ENCODE data around the gene SLC1A2. TPM values are rescaled to one million over a fixed set of nuclear protein-coding genes. Genes with fewer than 3 reads are reported as not detected.

The SLC1A2 gene
- total RNA-seq, 1 experiment from 2014 or later = not detected

- in situ Hi-C loops (cut with HindIII; ENCODE audit: low pct_unique_long_range_greater_than_20kb, low sequenced_read_pairs) = no loop called here
- DNase-seq (ENCODE audit: low read depth) = no peak
Observed at GRCh38 chr11:35272391-35272902, 146.9 kb downstream of the SLC1A2 start.

- in situ Hi-C loops (cut with HindIII; ENCODE audit: low pct_unique_long_range_greater_than_20kb, low sequenced_read_pairs) = no loop called here
- DNase-seq (ENCODE audit: low read depth) = no peak
Observed at GRCh38 chr11:35271031-35271430, 148.3 kb downstream of the SLC1A2 start.

GRCh38 chr11:35270342-35270741, 149.0 kb downstream of the SLC1A2 start:
- in situ Hi-C loops (cut with HindIII; ENCODE audit: low pct_unique_long_range_greater_than_20kb, low sequenced_read_pairs) = no loop called here
- DNase-seq (ENCODE audit: low read depth) = no peak

- DNase-seq (ENCODE audit: low read depth) = no peak
- in situ Hi-C loops (cut with HindIII; ENCODE audit: low pct_unique_long_range_greater_than_20kb, low sequenced_read_pairs) = no loop called here
Observed at GRCh38 chr11:35267504-35267903, 151.9 kb downstream of the SLC1A2 start.

DNA sequence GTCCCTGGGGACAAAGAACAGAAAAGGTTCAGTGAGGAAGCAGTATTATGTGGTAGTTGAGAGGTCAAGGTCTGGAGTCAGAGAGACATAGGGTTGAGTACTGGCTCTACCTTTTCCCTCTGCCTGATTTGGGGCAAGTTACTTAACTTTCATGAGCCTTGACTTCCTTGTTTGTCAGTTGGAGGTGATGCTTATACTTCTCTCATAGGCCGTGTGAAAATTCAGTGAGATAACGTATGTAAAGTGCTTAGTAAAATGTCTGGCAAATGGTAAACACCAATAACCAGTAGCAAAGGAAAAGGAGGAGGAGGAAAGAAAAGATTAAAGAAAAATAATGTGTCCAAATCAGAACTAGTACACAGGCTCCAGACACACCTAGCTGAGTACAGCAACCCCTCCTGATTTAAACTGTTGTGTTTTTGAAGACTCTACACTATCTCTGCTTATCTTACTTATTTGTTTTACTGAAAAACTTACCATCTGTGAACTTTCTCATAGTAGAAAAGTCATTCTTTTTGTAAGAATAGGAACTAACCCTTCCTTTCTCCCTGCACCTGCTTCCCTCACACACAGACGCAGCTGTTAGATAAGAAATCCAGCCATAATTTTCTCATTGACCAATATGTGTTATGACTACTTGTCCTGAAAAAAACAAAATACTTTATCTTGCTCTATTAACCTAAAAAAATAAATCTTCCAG, 153.5 kb downstream of the SLC1A2 start:
- in situ Hi-C loops (cut with HindIII; ENCODE audit: low pct_unique_long_range_greater_than_20kb, low sequenced_read_pairs) = no loop called here
- no peak for DNase-seq (ENCODE audit: low read depth)

- in situ Hi-C loops (cut with HindIII; ENCODE audit: low pct_unique_long_range_greater_than_20kb, low sequenced_read_pairs) = no loop called here
- DNase-seq (ENCODE audit: low read depth) = no peak
Observed at GRCh38 chr11:35262735-35263134, 156.6 kb downstream of the SLC1A2 start.

GRCh38 chr11:35262056-35262455, 157.3 kb downstream of the SLC1A2 start:
- in situ Hi-C loops (cut with HindIII; ENCODE audit: low pct_unique_long_range_greater_than_20kb, low sequenced_read_pairs) = no loop called here
- no peak for DNase-seq (ENCODE audit: low read depth)

- in situ Hi-C loops (cut with HindIII; ENCODE audit: low pct_unique_long_range_greater_than_20kb, low sequenced_read_pairs) = no loop called here
- no peak for DNase-seq (ENCODE audit: low read depth)
Observed at GRCh38 chr11:35261197-35261596, 158.2 kb downstream of the SLC1A2 start.

- no peak for DNase-seq (ENCODE audit: low read depth)
- in situ Hi-C loops (cut with HindIII; ENCODE audit: low pct_unique_long_range_greater_than_20kb, low sequenced_read_pairs) = no loop called here
Observed at GRCh38 chr11:35260342-35260985, 158.9 kb downstream of the SLC1A2 start.

DNA sequence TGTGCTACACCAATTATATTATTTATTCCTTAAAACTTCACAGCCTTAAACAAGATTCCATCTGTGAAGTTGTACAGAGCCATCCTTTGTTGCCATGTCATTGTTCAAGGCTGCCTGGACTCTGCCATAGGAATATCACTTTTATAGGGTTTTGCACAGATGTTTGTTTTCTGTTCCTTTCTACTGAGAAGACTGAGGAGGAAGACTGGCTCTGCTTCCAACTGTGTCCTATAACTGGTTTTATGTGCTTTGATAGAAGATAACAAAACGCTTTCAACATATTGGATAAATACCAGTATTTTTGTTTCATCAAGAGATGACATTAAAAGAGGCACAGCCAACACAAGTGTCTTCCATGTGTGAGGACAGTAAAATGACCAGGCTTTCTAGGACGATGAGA, 159.8 kb downstream of the SLC1A2 start:
- DNase-seq (ENCODE audit: low read depth) = no peak
- in situ Hi-C loops (cut with HindIII; ENCODE audit: low pct_unique_long_range_greater_than_20kb, low sequenced_read_pairs) = no loop called here

GRCh38 chr11:35257281-35257680, 162.1 kb downstream of the SLC1A2 start:
- DNase-seq (ENCODE audit: low read depth) = no peak
- in situ Hi-C loops (cut with HindIII; ENCODE audit: low pct_unique_long_range_greater_than_20kb, low sequenced_read_pairs) = no loop called here

GRCh38 chr11:35256296-35256695, 163.1 kb downstream of the SLC1A2 start:
- in situ Hi-C loops (cut with HindIII; ENCODE audit: low pct_unique_long_range_greater_than_20kb, low sequenced_read_pairs) = no loop called here
- DNase-seq (ENCODE audit: low read depth) = no peak

- in situ Hi-C loops (cut with HindIII; ENCODE audit: low pct_unique_long_range_greater_than_20kb, low sequenced_read_pairs) = no loop called here
- DNase-seq (ENCODE audit: low read depth) = no peak
Observed at GRCh38 chr11:35255514-35255913, 163.8 kb downstream of the SLC1A2 start.

GRCh38 chr11:35253237-35253636, 166.1 kb downstream of the SLC1A2 start:
- in situ Hi-C loops (cut with HindIII; ENCODE audit: low pct_unique_long_range_greater_than_20kb, low sequenced_read_pairs) = no loop called here
- DNase-seq (ENCODE audit: low read depth) = no peak

DNA sequence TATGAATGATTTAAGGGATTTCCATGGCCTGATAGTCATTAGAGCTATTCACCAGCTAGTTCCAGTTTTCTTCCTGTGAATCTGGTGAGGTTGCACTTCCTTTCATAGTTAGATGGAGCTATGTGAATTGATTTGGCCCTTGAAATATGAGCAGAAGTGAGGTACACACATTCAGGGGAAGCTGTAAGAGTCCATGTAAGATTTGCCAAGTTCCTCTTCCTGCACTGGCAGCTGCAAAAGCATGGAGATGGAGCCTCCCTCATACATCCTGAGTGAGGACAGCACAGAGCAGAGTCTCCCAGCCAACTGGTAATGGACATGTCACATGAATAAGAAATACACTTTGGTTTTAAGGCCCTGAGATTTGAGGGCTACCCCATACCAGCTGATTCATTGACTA, 168.7 kb downstream of the SLC1A2 start:
- no peak for DNase-seq (ENCODE audit: low read depth)
- in situ Hi-C loops (cut with HindIII; ENCODE audit: low pct_unique_long_range_greater_than_20kb, low sequenced_read_pairs) = no loop called here

- in situ Hi-C loops (cut with HindIII; ENCODE audit: low pct_unique_long_range_greater_than_20kb, low sequenced_read_pairs) = no loop called here
- DNase-seq (ENCODE audit: low read depth) = no peak
Observed at GRCh38 chr11:35250192-35250591, 169.2 kb downstream of the SLC1A2 start.

GRCh38 chr11:35248558-35249323, 170.6 kb downstream of the SLC1A2 start:
- in situ Hi-C loops (cut with HindIII; ENCODE audit: low pct_unique_long_range_greater_than_20kb, low sequenced_read_pairs) = no loop called here

DNA sequence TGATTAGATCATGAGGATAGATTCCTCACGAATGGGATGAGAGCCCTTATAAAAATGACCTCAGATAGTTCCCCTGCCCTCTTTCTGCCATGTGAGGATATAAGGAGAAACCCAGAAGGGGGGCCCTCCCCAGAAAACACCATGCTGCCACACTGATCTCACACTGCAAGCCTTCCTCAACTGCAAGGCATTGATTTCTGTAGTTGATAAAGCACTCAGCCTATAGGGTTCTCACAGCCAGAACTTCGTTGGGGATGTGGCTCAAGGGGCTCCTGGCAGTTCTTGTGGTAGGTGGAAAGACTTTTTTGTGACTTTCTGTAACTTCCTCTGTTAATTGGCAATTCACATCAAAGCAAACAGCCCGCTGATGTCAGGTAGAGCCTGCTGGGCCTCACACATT, 171.5 kb downstream of the SLC1A2 start:
- in situ Hi-C loops (cut with HindIII; ENCODE audit: low pct_unique_long_range_greater_than_20kb, low sequenced_read_pairs) = no loop called here

More at GRCh38 chr11:35248558-35249323, 170.6 kb downstream of the SLC1A2 start:
- no peak for DNase-seq (ENCODE audit: low read depth)

DNA sequence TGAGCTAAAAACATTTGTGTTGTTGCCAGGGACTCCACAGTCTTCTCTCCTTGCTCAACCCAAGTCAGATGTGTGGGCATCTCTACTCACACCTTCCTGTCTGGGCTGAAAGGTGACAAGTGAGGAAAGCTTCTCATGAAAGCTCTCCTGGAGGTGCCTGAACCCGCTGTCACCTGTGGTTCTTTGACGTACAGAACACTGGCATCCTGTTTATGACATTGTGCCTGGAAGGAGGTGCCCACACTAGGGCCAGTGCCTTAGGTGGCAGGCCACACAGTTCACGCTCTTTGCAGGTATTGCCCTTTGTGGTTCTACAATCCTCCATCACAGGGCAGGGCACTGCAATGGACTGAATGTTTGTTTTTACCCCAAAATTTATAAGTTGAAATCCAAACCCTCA, 171.9 kb downstream of the SLC1A2 start:
- in situ Hi-C loops (cut with HindIII; ENCODE audit: low pct_unique_long_range_greater_than_20kb, low sequenced_read_pairs) = no loop called here

More for the DNA sequence above, 171.5 kb downstream of the SLC1A2 start:
- DNase-seq (ENCODE audit: low read depth) = no peak

More for the DNA sequence above, 171.9 kb downstream of the SLC1A2 start:
- no peak for DNase-seq (ENCODE audit: low read depth)

Measured in Caki2 (cell line).